ENCODE measurements around the gene NIT2. TPM values are rescaled to one million over a fixed set of nuclear protein-coding genes. Genes with fewer than 3 reads are reported as not detected.
"Not testable (repeated sequence)": the region's sequence is repeated elsewhere in the genome, so short reads cannot be mapped to it uniquely, and the experiment has no call there.

NIT2 gene, protein sequence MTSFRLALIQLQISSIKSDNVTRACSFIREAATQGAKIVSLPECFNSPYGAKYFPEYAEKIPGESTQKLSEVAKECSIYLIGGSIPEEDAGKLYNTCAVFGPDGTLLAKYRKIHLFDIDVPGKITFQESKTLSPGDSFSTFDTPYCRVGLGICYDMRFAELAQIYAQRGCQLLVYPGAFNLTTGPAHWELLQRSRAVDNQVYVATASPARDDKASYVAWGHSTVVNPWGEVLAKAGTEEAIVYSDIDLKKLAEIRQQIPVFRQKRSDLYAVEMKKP
- 135 TPM for total RNA-seq

DNA sequence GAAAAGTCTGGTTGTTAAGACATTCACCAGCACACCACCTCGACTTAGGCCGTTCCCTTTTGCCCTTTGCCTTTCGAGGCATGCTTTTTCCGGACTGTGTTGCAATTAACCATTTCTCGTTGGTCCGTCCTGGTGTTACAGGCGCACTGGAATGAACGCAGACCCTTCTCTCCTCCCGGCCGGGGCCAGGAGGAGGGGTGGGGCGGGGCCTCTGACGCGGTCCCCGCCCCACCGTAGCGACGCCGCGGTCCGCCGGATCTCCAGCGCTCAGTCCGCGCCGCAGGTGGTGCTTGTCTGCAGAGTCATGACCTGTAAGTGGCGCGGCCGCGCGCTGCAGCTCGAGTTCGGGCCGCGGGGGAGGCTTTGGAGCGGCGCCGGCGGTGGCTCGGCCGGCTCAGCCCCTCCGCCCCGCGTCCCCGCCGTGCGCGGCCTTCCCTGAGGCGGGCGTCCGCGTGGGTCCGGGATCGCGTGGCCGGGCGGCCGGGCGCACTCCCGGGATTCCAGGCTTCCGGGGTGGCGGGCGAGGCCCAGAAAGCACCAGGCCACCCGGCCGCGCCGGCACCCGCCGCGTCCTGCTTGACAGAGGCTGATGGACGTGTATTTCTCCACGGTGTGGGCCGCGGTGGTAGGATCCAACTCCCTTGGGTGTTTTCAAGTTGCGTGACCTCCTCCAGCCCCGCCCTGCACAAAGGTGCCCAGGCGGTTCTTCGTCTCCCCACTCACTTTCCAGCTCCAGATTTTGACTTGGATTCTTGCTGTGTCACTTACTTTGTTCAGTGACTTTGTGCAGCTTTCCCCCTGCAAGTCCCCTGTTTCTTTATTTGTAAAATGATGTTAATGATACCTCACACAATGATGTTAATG lies at the start of gene NIT2:
NIT2 (plus strand) TSS at position 270 of the 864 bp plus-strand sequence; CDS start at position 305, 35 bp downstream.
- ATAC-seq: peak; percentile 89
- DNase-seq (ENCODE audit: low spot score): peak; percentile 94

DNA sequence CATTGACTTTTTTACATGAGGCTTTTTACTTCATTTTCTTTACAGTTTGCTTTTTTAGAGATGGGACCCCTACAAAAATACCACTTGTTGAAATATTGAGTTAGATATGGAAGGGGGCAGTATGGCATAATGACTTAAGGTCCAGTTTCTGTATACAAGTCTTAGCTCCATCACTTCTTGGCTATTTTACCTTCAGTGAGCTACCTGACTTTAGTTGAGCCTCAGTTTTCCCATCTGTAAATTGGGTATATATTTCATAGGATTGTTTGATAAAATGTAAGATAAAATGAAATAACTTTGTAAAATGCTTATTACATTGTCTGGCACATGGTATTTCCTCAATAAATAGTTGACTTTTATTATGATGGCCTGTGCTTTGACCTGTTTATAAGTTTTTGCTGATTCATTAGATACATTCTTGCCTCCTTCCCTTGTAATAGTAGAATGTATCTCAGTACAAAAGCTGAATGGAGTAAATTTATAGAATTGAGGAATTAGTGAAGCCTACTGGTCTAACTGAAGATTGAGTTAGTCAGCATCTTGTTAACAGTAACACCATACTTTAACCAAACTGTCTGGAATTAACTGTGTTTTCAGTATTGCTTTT lies 46.2 kb upstream of the NIT2 start:
- DNase-seq (ENCODE audit: low spot score): no peak
- no peak for ATAC-seq

DNA sequence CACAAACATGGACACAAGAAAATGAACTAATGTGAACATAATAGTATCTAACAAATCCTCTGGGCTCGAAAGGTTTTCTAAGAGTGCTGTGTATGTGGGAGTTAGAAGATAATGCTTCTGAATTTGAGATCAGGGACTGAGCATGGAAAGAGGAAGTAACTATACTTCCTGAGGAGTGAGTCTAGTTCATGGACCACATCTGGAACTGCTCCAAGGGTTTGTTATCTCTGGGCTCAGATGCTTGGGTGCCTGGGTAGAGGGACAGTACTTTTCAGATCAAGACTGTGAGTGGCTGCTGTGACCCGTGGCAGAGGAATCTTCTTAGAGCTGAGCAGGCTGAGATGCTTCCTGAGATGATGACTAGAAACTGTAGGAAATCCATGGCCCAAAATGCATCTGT lies 45.2 kb upstream of the NIT2 start:
- DNase-seq (ENCODE audit: low spot score): no peak
- no peak for ATAC-seq

DNA sequence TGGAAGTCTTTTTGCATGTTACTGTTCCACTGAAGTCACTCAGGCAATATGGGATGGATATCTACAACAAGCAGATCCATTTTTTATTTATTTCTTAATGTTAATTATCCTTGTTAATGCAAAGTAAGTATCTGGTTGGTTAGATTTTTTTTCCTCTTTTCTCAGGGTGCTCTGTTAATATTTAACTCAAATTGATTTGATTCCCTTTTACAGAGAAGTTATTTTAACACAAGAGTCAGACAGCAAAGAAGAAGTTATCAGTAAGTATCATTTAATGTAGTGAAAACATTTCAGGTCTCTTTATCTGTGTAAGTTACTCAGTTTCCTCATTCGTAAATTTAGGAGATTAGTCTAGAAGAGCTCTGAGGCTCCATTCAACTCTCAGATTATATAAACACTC lies 39.5 kb upstream of the NIT2 start:
- DNase-seq (ENCODE audit: low spot score): no peak
- ATAC-seq: peak; percentile 76

DNA sequence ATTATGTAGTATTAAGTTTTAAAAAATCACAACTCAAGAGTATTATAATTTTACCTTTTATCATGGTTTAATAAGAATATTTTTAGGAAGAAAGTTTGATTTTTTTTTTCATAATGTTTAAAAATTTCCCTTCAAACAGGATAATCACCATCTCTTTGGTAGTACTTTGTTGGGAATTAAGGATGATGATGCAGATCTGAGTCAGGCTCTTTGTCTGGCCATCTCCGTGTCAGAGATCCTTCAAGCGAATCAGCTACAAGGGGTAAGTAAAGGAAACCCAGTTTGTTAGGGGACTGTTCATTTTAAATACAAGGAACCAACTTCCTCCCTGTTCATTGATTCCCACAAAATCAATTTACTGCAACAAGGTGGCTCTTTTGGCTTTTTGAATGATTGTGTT lies 36.8 kb upstream of the NIT2 start:
- DNase-seq (ENCODE audit: low spot score): no peak
- no peak for ATAC-seq

DNA sequence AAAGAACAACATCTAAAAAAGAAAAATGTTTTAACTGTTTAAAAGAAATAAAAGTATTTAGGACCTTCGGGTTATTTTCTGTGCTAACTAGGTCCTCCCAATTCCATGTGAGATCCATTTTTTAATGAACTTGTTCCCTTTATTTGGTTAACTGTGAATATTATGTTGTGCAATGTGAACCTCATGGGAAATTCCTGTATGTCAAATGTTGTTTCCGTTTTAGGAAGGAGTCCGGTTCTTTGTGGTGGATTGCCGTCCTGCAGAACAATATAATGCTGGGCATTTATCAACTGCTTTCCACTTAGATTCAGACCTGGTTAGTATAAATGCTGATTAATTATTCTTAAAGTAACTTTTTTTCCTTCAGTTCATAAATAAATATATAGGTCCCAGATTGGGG lies 35.5 kb upstream of the NIT2 start:
- DNase-seq (ENCODE audit: low spot score): no peak
- ATAC-seq: no peak

DNA sequence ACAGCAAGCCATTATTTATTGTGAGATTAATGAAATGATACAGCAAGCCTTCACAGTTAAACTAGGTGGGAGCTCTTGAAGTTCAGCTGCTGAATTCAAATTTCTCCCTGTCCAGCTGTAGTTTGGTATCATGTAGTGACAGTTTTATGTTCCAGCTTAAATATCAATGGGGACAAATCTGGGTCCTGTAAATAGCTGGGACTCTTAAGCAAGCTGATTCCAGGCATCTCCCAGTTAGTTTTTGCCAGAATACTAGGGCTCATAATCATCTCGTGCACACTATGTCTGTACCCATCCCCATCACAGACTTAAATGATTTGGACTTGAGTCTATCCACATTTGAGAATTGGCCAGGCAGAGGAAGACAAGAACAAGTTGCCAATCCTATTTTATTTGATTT lies 27.9 kb upstream of the NIT2 start:
- ATAC-seq (no peak), DNase-seq (ENCODE audit: low spot score) (no peak)

DNA sequence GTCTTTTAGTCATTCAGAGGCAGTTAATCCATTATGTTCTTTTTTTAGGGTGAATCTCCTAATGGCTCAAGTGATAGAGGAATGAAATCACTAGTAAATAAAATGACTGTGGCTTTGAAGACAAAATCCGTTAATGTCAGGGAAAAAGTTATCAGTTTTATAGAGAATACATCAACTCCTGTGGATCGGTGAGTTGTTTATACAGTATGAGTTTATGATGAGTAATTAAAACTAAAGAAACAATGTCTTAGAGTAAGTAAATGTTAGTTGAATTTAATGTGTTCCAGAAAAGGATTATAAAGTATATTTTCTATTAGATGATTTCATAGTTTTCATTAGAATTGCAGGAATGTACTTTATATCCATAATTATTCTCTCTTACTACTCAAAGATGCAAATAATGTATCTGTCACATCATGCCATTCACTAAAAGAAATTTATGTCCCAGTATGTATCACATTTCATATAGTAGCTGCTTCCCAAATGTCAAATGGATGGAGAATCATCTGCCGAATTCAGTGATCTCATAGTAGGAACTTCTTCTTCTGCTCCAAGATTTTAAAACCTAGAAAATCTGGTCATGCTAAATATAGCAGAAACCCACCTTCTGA lies 24.1 kb upstream of the NIT2 start:
- DNase-seq (ENCODE audit: low spot score) (no peak), ATAC-seq (no peak)

DNA sequence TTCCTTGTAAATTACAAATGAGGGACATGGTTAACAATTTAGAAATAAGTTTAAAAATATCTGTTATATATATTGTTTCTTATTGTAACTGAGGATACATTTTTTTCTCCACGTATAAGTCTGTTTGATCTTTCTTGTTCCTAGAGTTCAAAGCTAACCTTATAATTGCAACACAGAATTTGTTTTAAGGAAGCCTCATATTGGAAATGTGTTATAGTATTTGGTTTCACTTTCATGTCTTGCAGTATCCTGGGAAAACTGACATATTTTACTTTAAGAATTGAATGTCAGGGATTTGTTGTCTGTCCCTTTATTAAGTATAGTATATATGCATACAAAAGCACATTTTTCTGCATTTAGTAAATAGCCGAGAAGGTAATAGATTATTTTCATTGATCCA lies 23.5 kb upstream of the NIT2 start:
- ATAC-seq: peak; percentile 69

DNA sequence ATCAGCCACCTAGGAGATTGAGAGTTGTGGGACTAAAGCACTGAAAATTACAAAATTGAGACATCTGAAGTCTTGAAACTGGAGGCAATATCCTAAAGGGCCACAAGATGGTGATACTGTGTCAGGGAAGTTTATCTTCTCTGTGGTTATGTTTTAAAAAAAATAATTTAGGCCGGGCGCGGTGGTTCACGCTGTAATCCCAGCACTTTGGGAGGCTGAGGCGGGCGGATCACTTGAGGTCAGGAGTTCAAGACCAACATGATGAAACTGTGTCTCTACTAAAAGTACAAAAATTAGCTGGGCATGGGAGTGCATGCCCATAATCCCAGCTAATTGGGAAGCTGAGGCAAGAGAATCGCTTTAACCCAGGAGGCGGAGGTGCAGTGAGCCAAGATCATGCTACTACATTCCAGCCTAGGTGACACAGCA lies 17.9 kb upstream of the NIT2 start:
- ATAC-seq: peak; percentile 99
- peak; percentile 72 for DNase-seq (ENCODE audit: low spot score)

More for the DNA sequence above, 23.5 kb upstream of the NIT2 start:
- no peak for DNase-seq (ENCODE audit: low spot score)

DNA sequence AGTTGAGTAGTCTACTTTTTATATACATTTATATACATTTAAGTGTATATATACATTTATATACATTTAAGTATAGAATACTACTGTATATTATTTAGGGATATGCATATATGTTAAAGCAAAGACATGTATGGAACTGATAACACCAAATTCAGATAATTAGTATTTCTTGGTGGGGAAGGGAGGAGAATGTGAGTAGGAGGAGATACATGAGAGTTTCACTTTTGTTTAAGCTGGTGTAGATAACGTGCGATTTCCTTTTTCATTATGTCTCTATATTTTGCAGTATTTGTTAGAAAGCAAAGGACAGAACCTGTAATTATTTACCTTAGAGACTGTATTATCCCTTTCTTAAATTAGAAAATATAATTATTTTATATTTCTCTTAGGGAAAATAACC lies 16.6 kb upstream of the NIT2 start:
- ATAC-seq (no peak), DNase-seq (ENCODE audit: low spot score) (no peak)

DNA sequence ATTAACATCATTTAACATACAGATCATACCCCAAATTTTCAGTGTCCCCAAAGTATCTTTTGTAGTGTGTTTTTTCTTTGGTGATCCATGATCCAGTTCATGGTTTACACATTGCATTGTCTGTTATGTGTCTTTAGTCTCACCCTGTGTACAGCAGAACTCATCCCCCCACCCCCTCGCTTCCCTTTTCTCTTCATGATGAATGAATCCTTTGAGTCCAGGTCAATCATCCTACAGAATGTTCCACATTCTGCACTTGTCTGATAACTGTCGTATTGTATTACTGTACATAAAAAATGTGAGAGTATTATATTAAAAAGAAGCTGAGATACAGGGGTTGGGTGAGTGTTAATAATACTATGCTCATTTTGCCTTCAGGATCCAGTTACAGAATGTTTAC lies 14.6 kb upstream of the NIT2 start:
- DNase-seq (ENCODE audit: low spot score): no peak
- ATAC-seq: no peak

DNA sequence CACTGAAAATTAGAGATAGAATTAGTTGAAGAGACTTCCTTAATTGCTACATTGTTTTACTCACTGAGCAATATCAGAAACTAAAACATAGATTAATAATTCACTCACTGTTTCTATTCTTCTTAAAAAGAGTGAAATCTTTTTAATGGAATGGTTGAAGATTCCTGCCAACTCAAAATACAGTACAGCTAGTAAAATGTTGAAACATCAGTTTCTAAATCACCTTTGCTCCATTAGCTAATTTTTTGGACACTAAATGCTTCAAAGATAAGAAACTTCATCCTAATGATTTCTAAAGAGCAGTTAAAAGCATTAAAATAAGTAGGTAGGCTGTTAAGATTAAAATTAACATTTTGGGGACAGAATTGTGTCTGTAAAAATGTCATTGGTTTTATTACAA lies 10.5 kb upstream of the NIT2 start:
- peak; percentile 63 for ATAC-seq
- DNase-seq (ENCODE audit: low spot score): no peak

DNA sequence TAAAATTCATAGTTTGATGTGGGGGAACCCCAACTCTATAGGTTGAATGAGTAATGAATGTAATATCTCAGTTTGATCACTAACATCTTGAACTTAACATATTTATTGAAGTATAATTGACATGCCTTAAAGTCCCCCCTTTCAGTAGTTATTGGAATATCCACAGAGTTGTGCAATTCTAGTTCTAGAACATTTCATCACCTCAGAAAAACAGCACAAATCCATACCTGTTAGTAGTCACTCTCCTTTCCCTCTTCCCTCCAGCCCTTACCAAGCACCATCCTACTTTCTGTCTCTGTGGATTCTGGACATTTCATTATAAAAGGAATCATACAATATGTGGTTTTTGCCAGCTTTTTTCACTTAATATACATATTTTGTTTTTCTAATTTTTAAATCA lies 8.7 kb upstream of the NIT2 start:
- ATAC-seq (peak; percentile 49), DNase-seq (ENCODE audit: low spot score) (no peak)

DNA sequence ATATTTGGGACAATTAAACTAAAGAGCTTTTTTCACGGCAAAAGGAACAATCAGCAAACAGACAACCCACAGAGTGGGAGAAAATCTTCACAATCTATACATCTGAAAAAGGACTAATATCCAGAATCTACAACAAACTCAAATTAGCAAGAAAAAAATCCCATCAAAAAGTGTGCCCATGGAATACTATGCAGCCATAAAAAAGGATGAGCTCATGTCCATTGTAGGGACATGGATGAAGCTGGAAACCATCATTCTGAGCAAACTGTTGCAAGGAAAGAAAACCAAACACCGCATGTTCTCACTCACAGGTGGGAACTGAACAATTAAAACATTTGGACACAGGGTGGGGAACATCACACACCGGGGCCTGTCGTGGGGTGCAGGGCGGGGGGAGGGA lies 7.2 kb upstream of the NIT2 start:
- not testable (repeated sequence) for ATAC-seq; DNase-seq (ENCODE audit: low spot score)

DNA sequence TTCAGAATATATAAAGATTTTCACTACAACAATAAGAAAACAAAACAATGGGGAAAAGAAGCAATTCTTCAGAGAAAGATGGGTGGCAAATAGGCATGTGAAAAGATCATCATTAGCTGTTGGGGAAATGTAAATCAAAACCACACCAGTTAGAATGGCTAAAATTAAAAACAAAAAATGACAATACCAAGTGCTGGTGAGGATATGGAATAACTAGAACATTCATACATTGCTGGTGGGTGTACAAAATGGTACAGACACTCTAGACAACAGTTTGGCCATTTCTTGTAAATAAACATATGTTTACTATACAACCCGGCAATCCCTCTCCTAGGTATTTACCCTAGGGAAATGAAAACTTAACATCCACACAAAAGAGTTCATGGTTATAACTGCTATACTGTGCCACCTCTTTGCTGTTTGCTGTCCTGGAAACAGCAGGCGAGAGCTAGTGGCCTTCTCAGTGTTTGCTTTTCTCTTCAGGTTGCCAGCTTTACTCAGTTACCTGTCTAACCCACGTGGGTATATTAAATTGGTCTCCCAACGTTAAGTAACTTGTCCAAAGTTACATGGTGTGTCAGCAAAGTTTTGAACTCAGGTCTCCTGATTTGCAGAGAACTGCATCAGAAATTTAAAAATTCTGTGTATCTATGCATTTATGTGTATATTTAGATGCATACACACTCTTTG lies 4.6 kb upstream of the NIT2 start:
- peak; percentile 64 for ATAC-seq
- DNase-seq (ENCODE audit: low spot score): peak; percentile 62

DNA sequence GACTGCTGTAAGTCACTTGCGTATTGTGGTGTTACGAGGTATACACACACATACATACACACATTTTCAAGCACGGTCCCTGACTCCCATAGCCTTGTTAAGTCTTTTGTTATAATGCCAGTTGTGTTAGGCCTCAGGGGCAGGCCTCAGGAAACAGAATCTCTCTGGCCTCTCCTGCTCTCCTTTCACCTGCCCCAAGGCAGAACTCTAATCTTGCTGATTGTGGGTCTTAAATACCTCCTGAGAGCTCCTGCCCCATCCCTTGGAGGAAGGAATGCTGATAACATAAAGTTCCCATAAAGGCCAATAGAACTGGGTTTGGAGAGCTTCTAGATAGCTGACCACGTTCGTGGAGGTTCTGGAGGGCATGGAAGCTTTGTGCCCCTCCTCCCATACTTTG lies 3.9 kb upstream of the NIT2 start:
- ATAC-seq: no peak
- no peak for DNase-seq (ENCODE audit: low spot score)

DNA sequence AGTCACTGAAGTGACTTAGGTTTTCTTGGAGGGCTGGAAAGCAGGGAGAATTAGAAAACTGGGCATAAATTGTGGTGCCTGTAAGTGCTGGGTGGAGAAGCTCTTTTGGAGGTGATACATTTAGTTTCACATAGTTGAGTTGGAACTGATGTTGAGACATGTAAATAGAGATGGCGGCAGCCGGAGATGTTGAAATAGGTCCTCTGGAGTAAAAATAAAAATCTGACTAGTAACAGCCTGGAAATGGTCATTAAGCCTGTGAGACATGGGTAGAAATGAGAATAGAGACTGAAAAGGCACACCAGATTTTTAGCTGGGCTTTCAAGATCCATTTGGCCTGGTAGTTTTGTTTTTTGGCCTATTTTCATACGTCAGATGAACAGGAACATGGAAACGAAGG lies 2.9 kb upstream of the NIT2 start:
- DNase-seq (ENCODE audit: low spot score) (no peak), ATAC-seq (no peak)

DNA sequence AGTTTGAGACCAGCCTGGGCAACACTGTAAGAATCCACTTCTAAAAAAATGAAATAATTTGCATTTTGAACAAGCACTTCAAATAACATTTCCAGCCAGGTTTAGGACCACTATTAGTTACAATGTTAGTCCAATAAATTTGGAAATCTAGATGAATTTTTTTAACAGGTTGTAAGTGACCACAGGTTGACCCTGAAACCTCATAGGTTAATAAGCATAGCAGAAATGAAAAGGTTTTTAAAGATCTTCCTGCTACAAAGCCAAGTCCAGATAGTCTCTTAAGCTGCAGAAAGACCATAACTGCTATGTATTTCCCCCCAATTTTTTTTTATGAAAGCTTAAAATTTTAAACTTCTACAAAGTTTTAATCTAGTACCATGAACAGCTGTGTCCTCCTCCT lies 1.5 kb upstream of the NIT2 start:
- ATAC-seq: no peak
- no peak for DNase-seq (ENCODE audit: low spot score)

DNA sequence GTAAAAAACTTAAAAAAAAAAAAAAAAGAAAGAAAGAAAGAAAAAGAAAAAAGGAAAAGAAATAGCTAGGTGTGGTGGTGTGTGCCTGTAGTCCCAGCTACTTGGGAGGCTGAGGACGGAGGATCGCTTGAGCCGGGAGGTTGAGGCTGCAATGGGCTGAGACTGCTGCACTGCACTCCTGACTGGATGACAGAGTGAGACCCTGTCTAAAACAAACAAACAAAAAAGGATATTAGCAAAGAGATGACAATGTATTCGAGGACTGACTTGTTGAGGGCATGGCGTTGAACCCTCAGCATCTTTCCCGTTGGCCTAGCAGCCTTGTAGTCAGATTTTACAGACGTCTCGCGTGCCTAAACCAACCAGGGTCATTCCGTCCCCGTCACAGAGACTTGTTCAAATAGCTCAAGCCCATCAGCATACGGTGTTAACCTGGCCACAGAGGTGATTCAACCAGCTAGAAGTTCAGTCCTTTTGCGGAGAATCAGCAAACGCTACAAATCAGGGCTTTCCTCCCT lies 528 bp upstream of the NIT2 start:
- DNase-seq (ENCODE audit: low spot score) (no peak), ATAC-seq (no peak)

DNA sequence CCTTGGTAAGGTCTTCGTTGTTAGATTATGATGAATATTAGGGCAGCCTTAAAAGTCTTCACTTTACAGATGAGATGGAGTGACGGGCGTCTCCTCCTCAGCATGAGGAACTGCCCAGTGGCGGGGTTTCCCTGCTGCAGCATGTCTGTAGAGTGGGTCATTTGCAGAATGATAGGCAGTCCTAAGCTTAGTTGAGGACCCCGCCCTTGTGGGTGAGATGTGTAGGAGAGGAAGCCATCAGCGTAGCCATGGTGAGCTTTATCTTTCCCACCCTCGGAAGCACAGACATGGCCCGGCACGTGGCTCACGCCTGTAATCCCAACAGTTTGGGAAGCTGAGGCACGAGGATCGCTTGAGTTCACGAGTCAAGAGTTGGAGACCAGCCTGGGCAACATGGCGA lies 877 bp downstream of the NIT2 start:
- DNase-seq (ENCODE audit: low spot score) (no peak), ATAC-seq (peak; percentile 5)
